Measurements from ENCODE around the gene FUT8.

GRCh38 chr14:65656554-65656953 lies 244.0 kb downstream of the FUT8 start:
- TF ChIP-seq CTCF (IDR thresholded peaks at IDR 0.05) (no peak), EZH2 (IDR thresholded peaks at IDR 0.05; ENCODE audit: borderline replicate concordance, insufficient read depth, low read depth, low read length, poor library complexity, severe bottlenecking) (no peak)
